ENCODE results near the gene LETM1. TPM values are rescaled to one million over a fixed set of nuclear protein-coding genes. Genes with fewer than 3 reads are reported as not detected.
A peak's percentile ranks its signal among the peaks of the same experiment; 100 is the strongest.

LETM1 gene
- total and polyA plus RNA-seq, 2 of the 13 experiments (the other 11 are each of a cell fraction or from before 2014, with no cell fraction given): 9.7 to 41.6 TPM

GRCh38 chr4:1856071-1856942, at the start of gene LETM1 (continued):
- TF ChIP-seq KIAA2018 (CRISPR knock-in tag; IDR thresholded peaks at IDR 0.05; ENCODE audit: borderline replicate concordance) (no peak), TFDP1 (CRISPR knock-in tag; IDR thresholded peaks at IDR 0.05; ENCODE audit: borderline replicate concordance) (peak; percentile 80; the same call in 1 of the 2 replicates), HHEX (CRISPR knock-in tag; IDR thresholded peaks at IDR 0.05) (no peak), FOSL2 (CRISPR knock-in tag; IDR thresholded peaks at IDR 0.05) (peak; percentile 36; the same call in 1 of the 2 replicates), JUN (CRISPR knock-in tag; IDR thresholded peaks at IDR 0.05) (no peak), BRF2 (CRISPR knock-in tag; IDR thresholded peaks at IDR 0.05) (peak; percentile 39; the same call in 1 of the 2 replicates), FOXC1 (CRISPR knock-in tag; IDR thresholded peaks at IDR 0.05; ENCODE audit: borderline replicate concordance) (peak; percentile 88), SAP130 (CRISPR knock-in tag; IDR thresholded peaks at IDR 0.05; ENCODE audit: low read depth) (peak; percentile 93), ZNF501 (CRISPR knock-in tag; IDR thresholded peaks at IDR 0.05) (peak; percentile 85), ZBTB8A (CRISPR knock-in tag; IDR thresholded peaks at IDR 0.05; ENCODE audit: borderline replicate concordance, low read depth) (no peak), RERE (CRISPR knock-in tag; IDR thresholded peaks at IDR 0.05; ENCODE audit: low read depth) (0 out of 2 replicates have a peak, but pooled peaks have one; percentile 58)
